Testis (tissue), 2 donors: ENCODE data around the gene CPA3.

Experiments used
- POLR2A ChIP-seq: fragments of 450-650 bp; IDR thresholded peaks from one replicate; pipeline ENCODE4 v1.6.1; 2017; ENCODE audit warnings: antibody characterized with exemption, mild to moderate bottlenecking, moderate library complexity
- TF ChIP-seq, protein P1 (sequence below), 3 experiments: fragments of 450-650 bp in 2 of 3; fragments of 200-600 bp in 1 of 3; sonication (generic) in 1 of 3; IDR thresholded peaks; one replicate each; pipeline ENCODE4 v1.5.1; 2016 to 2019; ENCODE audit warnings: antibody characterized with exemption in 3 of 3, mild to moderate bottlenecking in 2 of 3, moderate library complexity in 1 of 3

- TF ChIP-seq POLR2A = no peak
- TF ChIP-seq, protein P1, sequence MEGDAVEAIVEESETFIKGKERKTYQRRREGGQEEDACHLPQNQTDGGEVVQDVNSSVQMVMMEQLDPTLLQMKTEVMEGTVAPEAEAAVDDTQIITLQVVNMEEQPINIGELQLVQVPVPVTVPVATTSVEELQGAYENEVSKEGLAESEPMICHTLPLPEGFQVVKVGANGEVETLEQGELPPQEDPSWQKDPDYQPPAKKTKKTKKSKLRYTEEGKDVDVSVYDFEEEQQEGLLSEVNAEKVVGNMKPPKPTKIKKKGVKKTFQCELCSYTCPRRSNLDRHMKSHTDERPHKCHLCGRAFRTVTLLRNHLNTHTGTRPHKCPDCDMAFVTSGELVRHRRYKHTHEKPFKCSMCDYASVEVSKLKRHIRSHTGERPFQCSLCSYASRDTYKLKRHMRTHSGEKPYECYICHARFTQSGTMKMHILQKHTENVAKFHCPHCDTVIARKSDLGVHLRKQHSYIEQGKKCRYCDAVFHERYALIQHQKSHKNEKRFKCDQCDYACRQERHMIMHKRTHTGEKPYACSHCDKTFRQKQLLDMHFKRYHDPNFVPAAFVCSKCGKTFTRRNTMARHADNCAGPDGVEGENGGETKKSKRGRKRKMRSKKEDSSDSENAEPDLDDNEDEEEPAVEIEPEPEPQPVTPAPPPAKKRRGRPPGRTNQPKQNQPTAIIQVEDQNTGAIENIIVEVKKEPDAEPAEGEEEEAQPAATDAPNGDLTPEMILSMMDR (IDR thresholded peaks at IDR 0.05) = no peak
Observed at GRCh38 chr3:148884261-148884660, 19.2 kb downstream of the CPA3 start.
